ENCODE measurements around the gene CTXND1. TPM values are rescaled to one million over a fixed set of nuclear protein-coding genes. Genes with fewer than 3 reads are reported as not detected.

The CTXND1 gene
- total RNA-seq, 1 donor = not detected

GRCh38 chr15:80163897-80164296 lies 88.1 kb downstream of the CTXND1 start:
- Histone ChIP-seq H3K4me2 (ENCODE audit: insufficient read depth, low read length) (no peak overlapping the region), H3K36me3 (ENCODE audit: insufficient read depth, low read length) (peaks cover 29% of the 10 kb centered on the region), H3K27ac (ENCODE audit: low read depth, low read length) (no peak overlapping the region), H2AFZ (ENCODE audit: low read length) (no peak overlapping the region), H4K20me1 (ENCODE audit: insufficient read depth, low read length) (no peaks in the 10 kb centered on the region), H3K79me2 (ENCODE audit: insufficient read depth, low read length) (no peaks in the 10 kb centered on the region), H3K27me3 (ENCODE audit: insufficient read depth, low read length) (no peaks in the 10 kb centered on the region), H3K4me3 (ENCODE audit: insufficient read depth, low read length) (no peak overlapping the region), H3K9me3 (ENCODE audit: low read depth, low read length) (no peaks in the 10 kb centered on the region), H3K4me1 (ENCODE audit: insufficient read depth, low read length) (peaks cover 15% of the 10 kb centered on the region)
- TF ChIP-seq, protein P1, sequence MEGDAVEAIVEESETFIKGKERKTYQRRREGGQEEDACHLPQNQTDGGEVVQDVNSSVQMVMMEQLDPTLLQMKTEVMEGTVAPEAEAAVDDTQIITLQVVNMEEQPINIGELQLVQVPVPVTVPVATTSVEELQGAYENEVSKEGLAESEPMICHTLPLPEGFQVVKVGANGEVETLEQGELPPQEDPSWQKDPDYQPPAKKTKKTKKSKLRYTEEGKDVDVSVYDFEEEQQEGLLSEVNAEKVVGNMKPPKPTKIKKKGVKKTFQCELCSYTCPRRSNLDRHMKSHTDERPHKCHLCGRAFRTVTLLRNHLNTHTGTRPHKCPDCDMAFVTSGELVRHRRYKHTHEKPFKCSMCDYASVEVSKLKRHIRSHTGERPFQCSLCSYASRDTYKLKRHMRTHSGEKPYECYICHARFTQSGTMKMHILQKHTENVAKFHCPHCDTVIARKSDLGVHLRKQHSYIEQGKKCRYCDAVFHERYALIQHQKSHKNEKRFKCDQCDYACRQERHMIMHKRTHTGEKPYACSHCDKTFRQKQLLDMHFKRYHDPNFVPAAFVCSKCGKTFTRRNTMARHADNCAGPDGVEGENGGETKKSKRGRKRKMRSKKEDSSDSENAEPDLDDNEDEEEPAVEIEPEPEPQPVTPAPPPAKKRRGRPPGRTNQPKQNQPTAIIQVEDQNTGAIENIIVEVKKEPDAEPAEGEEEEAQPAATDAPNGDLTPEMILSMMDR (IDR thresholded peaks at IDR 0.05; ENCODE audit: extremely low read depth, low read depth, low read length) = no peak
- DNase-seq (ENCODE audit: insufficient read length, low spot score, missing footprints) = no peak

- Histone ChIP-seq H3K27me3 (ENCODE audit: insufficient read depth, low read length) (no peaks in the 10 kb centered on the region), H3K79me2 (ENCODE audit: insufficient read depth, low read length) (no peaks in the 10 kb centered on the region), H3K4me1 (ENCODE audit: insufficient read depth, low read length) (peaks cover 15% of the 10 kb centered on the region), H2AFZ (ENCODE audit: low read length) (no peak overlapping the region), H3K9me3 (ENCODE audit: low read depth, low read length) (no peaks in the 10 kb centered on the region), H3K36me3 (ENCODE audit: insufficient read depth, low read length) (peaks cover 24% of the 10 kb centered on the region), H3K27ac (ENCODE audit: low read depth, low read length) (no peak overlapping the region), H3K4me2 (ENCODE audit: insufficient read depth, low read length) (no peak overlapping the region), H4K20me1 (ENCODE audit: insufficient read depth, low read length) (no peaks in the 10 kb centered on the region), H3K4me3 (ENCODE audit: insufficient read depth, low read length) (no peak overlapping the region)
- TF ChIP-seq, protein P1 (IDR thresholded peaks at IDR 0.05; ENCODE audit: extremely low read depth, low read depth, low read length) = no peak
- DNase-seq (ENCODE audit: insufficient read length, low spot score, missing footprints) = no peak
These were observed 88.8 kb downstream of the CTXND1 start for GRCh38 chr15:80163217-80163616.

GRCh38 chr15:80162059-80162554 lies 89.9 kb downstream of the CTXND1 start:
- peaks cover 15% of the 10 kb centered on the region for H3K4me1 ChIP-seq (ENCODE audit: insufficient read depth, low read length)
- no peak overlapping the region for H3K27ac ChIP-seq (ENCODE audit: low read depth, low read length)
- H3K4me2 ChIP-seq (ENCODE audit: insufficient read depth, low read length) = no peak overlapping the region
- H3K9me3 ChIP-seq (ENCODE audit: low read depth, low read length) = no peaks in the 10 kb centered on the region
- TF ChIP-seq, protein P1 (IDR thresholded peaks at IDR 0.05; ENCODE audit: extremely low read depth, low read depth, low read length) = no peak
- H4K20me1 ChIP-seq (ENCODE audit: insufficient read depth, low read length) = no peaks in the 10 kb centered on the region
- peaks cover 23% of the 10 kb centered on the region for H3K36me3 ChIP-seq (ENCODE audit: insufficient read depth, low read length)
- H3K27me3 ChIP-seq (ENCODE audit: insufficient read depth, low read length) = no peaks in the 10 kb centered on the region
- no peaks in the 10 kb centered on the region for H3K79me2 ChIP-seq (ENCODE audit: insufficient read depth, low read length)
- no peak for DNase-seq (ENCODE audit: insufficient read length, low spot score, missing footprints)
- no peak overlapping the region for H2AFZ ChIP-seq (ENCODE audit: low read length)
- no peak overlapping the region for H3K4me3 ChIP-seq (ENCODE audit: insufficient read depth, low read length)

GRCh38 chr15:80161468-80162016 lies 90.5 kb downstream of the CTXND1 start:
- Histone ChIP-seq H3K36me3 (ENCODE audit: insufficient read depth, low read length) (peaks cover 23% of the 10 kb centered on the region), H2AFZ (ENCODE audit: low read length) (no peak overlapping the region), H4K20me1 (ENCODE audit: insufficient read depth, low read length) (no peaks in the 10 kb centered on the region), H3K27me3 (ENCODE audit: insufficient read depth, low read length) (no peaks in the 10 kb centered on the region), H3K4me3 (ENCODE audit: insufficient read depth, low read length) (no peak overlapping the region), H3K4me1 (ENCODE audit: insufficient read depth, low read length) (peaks cover 15% of the 10 kb centered on the region), H3K27ac (ENCODE audit: low read depth, low read length) (peak overlapping the region; percentile 55), H3K9me3 (ENCODE audit: low read depth, low read length) (no peaks in the 10 kb centered on the region), H3K4me2 (ENCODE audit: insufficient read depth, low read length) (no peak overlapping the region), H3K79me2 (ENCODE audit: insufficient read depth, low read length) (no peaks in the 10 kb centered on the region)
- peak; percentile 38 for DNase-seq (ENCODE audit: insufficient read length, low spot score, missing footprints)
- TF ChIP-seq, protein P1 (IDR thresholded peaks at IDR 0.05; ENCODE audit: extremely low read depth, low read depth, low read length) = no peak

All from osteoblast (primary cell).